Fibroblast of villous mesenchyme (primary cell): ENCODE data around the gene AMH. TPM values are rescaled to one million over a fixed set of nuclear protein-coding genes. Genes with fewer than 3 reads are reported as not detected.

Experiments
- DNase-seq: peaks from one replicate; pipeline ENCODE4 v3.0.0-alpha.2; 2010; ENCODE audit warnings: low read depth
- H3K4me3 ChIP-seq: 2 replicates; pipeline ENCODE4 v1.5.1; 2011; ENCODE audit warnings: low read depth, mild to moderate bottlenecking, low read length
- total RNA-seq: library from RNA; depleted of rRNA; stranded (reverse); fragments of >200 nt; gene quantifications from 2 replicates; pipeline ENCODE4 v1.2.3, GENCODE V29; 2012
- TF ChIP-seq, protein P1 (sequence below): IDR thresholded peaks from 2 replicates; pipeline ENCODE4 v1.5.1; 2012; ENCODE audit warnings: low read depth, mild to moderate bottlenecking, low read length; ENCODE audit not compliant: insufficient read depth

AMH gene
- total RNA-seq, 1 donor = 1.3 TPM

DNA sequence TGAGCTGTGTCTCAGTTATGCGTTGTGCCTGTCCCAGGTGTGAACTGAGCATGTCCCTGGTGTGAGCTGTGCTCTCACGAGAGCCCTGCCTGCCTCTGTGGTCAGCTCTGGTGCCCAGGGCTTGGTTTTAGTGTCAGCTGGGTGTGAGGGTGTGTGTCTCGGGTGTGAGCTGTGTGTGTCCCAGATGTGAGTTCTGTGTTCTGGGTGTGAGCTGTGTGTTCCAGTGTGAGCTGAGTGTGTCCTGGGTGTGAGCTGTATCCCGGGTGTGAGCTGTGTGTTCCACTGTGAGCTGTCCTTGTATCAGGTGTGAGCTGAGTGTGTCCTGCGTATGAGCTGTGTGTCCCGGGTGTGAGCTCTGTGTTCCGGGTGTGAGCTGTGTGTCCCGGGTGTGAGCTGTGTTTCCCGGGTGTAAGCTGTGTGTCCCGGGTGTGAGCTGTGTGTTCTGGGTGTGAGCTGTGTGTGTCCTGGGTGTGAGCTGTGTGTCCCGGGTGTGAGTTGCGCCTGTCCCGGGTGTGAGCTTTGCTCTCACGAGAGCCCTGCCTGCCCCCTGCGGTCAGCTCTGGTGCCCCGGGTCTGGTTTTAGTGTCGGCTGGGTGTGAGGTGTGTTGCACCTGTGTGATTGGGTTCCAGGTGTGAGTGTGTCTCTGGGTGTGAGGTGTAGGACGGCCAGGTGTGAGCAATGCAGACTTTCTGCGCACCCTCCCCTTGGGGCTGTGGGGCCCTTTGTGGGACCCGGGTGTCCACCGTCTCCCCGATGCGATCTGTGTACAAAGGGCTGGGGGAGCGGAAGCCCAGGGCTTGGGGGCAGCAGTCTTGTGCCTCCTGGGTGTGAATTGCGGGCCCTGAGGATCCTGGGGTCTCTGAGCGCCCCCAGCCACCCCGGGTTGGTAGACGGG lies 39.9 kb downstream of the AMH start:
- DNase-seq = no peak
- H3K4me3 ChIP-seq = no peak overlapping the region
- TF ChIP-seq, protein P1, sequence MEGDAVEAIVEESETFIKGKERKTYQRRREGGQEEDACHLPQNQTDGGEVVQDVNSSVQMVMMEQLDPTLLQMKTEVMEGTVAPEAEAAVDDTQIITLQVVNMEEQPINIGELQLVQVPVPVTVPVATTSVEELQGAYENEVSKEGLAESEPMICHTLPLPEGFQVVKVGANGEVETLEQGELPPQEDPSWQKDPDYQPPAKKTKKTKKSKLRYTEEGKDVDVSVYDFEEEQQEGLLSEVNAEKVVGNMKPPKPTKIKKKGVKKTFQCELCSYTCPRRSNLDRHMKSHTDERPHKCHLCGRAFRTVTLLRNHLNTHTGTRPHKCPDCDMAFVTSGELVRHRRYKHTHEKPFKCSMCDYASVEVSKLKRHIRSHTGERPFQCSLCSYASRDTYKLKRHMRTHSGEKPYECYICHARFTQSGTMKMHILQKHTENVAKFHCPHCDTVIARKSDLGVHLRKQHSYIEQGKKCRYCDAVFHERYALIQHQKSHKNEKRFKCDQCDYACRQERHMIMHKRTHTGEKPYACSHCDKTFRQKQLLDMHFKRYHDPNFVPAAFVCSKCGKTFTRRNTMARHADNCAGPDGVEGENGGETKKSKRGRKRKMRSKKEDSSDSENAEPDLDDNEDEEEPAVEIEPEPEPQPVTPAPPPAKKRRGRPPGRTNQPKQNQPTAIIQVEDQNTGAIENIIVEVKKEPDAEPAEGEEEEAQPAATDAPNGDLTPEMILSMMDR = no peak

DNA sequence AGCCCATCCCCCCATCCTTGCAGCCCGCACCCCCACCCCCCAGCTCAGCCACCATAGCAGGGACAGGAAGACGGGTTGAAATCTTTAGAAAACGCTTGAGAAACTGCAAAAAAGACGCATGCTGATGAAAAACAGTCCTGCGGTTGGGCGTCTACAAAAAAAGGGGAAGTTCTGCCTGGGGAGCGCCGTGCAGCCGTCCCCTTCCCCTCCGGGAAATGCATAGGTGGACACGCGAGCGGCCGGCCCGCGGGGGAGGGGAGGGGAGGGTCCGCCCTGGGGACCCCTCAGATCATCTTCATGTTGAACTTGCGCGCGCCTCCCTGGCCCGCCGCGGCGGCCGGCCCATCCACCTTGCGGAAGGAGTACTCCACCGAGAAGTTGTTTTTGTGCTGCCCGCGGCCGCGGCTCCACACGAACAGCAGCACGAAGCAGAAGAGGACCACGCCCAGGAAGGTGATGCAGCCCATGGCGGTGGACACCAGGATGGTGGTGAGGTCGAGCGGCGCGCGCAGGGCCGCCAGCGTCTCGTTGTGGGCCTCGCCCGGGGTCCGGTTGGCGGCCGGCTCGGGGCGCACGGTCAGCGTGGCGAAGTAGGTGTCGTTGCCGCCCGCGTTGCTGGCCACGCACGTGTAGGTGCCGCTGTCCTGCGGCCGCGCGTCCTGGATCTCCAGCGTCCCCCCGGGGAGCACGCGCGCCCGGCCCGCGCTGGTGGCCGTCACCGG lies 40.8 kb downstream of the AMH start:
- TF ChIP-seq, protein P1 = no peak
- H3K4me3 ChIP-seq = no peak overlapping the region
- DNase-seq = no peak

DNA sequence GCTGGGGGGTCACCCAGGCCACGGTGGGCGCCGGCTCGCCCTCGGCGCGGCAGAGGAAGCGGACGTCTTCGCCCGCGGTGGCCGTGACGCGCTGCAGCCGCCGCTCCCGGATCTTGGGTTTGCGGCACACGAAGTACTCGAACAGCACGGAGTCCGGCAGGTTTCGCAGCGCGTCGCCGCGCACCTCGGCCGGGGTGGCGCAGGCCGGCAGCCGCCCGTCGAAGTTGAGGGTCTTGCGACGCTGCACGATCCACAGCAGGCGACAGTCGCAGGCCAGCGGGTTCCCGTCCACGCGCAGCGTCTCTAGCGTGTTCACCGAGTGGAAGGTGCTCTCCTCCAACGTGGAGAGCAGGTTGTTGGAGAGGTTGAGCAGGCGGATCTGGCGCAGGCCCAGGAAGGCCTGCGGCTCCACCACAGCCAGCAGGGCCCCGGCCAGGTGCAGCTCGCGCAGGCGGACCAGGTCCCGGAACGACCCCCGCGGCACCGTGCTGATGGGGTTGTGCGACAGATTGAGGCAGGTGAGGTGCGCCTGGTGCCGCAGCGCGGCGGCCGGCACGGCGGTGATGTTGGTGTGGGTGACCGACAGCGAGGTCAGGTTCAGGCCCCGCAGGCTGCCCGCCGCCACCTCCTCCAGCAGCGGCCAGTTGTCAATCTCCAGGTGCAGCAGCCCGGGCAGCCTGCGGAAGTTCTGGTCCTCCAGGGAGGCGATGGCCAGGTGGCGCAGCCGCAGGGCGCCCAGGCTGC lies 41.5 kb downstream of the AMH start:
- H3K4me3 ChIP-seq = no peak overlapping the region
- DNase-seq = no peak
- TF ChIP-seq, protein P1 = no peak

DNA sequence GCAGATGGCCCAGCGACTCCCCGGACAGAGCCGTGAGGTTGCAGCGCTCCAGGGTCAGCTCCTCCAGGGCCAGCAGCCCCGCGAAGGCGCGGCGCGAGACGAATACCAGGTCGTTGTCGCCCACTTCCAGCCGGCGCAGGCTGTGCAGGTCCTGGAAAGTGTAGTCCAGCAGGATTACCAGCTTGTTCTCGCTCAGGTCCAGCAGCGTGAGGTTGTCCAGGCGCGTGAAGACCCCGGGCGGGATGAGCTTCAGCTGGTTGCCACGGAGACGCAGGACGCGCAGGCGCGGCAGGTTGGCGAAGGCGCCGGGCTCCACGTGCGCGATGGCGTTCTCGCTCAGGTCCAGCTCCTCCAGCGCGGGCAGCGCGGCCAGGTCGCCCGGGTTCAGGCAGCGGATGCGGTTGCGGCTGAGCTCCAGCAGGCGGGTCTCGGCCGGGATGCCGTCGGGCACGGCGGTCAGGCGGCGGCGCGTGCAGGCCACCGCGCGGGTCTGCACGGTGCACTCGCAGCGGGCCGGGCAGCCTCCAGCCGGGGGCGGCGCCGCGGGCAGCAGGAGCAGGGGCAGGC lies 42.1 kb downstream of the AMH start:
- no peak for DNase-seq
- no peak overlapping the region for H3K4me3 ChIP-seq
- TF ChIP-seq, protein P1 = no peak

DNA sequence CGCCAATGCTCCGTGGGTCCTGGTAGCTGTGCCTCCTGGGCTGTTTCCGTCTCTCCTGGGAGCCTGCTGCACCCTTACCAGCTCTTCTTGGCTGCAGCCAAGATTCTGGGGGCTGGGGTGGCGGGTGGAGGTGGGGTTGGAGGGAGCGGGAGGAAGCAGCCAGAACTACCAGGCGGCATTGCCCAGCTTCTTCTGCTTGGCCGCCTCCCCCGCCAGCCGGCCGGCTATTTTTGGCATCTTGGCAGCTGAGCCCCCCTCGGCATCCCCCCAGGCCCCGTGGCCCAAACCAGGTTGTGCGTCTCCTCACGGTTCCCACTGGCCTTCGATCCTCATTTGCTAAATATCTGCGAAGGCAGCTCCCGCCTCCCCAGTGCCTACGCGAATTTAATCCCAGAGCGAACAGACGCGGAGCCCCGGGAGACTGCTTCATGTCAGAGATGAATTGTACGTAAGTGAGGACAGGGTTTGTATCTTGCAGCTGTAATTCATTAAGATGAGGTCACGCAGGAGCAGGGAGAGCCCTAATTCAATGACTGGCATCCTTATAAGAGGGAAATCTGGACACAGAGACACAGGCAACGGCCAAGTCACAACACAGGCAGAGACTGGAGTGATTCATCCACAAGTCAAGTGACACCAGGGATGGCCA lies 45.7 kb downstream of the AMH start:
- TF ChIP-seq, protein P1 = no peak
- DNase-seq = peak; percentile 89
- no peak overlapping the region for H3K4me3 ChIP-seq

DNA sequence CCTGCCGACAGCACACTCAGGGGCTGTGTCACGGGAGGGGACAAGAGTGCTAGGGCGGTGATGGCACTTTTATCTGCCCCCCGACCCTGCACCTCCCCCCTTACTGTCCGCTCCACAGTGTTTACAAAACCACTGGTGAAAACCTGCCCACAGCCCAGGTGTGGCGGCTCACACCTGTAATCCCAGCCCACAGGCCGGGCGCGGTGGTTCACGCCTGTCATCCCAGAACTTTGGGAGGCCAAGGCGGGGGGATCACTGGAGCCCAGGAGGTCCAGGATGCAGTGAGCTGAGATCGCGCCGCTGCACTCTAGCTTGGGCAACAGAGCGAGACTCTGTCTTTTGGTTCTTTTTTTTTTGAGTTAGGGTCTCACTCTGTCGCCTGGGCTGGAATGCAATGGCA lies 47.0 kb downstream of the AMH start:
- no peak for DNase-seq
- TF ChIP-seq, protein P1 = no peak
- H3K4me3 ChIP-seq = no peak overlapping the region
